Measurements from ENCODE around the gene FTO.

DNA sequence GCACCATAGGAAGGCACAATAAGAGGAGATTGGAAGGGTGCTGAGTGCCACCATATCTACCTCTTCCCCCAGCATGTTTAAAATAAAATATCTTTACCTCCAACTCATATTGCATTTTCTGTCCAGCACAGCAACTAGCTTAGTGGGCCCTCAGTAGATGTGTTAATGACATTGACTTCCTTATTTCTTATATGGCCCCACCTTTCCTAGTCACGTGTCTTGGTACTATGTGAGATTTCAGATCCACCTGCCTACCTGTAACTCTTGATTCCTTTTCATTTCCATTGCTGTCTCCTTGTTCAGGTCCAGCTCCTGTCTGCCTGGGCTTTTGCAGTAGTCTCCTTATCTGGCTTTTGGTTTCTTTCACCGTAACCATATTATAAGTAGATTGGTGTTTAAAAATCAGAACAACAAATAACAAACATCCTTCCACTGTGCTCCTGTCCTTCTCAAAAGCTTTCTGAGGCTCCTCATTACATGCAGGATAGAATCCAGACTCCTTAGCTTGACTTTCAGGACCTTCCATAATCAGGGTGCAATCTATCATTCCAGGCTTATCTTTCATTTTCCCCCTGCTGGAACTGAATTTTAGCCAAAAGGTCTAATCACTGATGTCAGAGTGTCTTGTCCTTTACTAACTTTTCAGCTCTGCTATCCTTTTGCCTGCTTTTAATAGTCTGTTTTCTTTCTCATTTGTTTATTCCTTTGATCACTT is 71.3 kb downstream of the FTO start:
- TF ChIP-seq POLR2A (IDR thresholded peaks at IDR 0.05), result no peak
- TF ChIP-seq, protein P1, sequence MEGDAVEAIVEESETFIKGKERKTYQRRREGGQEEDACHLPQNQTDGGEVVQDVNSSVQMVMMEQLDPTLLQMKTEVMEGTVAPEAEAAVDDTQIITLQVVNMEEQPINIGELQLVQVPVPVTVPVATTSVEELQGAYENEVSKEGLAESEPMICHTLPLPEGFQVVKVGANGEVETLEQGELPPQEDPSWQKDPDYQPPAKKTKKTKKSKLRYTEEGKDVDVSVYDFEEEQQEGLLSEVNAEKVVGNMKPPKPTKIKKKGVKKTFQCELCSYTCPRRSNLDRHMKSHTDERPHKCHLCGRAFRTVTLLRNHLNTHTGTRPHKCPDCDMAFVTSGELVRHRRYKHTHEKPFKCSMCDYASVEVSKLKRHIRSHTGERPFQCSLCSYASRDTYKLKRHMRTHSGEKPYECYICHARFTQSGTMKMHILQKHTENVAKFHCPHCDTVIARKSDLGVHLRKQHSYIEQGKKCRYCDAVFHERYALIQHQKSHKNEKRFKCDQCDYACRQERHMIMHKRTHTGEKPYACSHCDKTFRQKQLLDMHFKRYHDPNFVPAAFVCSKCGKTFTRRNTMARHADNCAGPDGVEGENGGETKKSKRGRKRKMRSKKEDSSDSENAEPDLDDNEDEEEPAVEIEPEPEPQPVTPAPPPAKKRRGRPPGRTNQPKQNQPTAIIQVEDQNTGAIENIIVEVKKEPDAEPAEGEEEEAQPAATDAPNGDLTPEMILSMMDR (IDR thresholded peaks at IDR 0.05), result no peak
- no peak for TF ChIP-seq POLR2AphosphoS5 (IDR thresholded peaks at IDR 0.05)
